ENCODE data around the gene NPHP4.

Gene NPHP4

GRCh38 chr1:5842679-5843078 is 149.5 kb downstream of the NPHP4 start:
- no peak for DNase-seq

- DNase-seq: no peak
These were observed 151.6 kb downstream of the NPHP4 start for GRCh38 chr1:5840551-5841001.

- no peak for DNase-seq
These were observed 152.2 kb downstream of the NPHP4 start for GRCh38 chr1:5839881-5840550.

GRCh38 chr1:5839161-5839880 is 152.9 kb downstream of the NPHP4 start:
- no peak for DNase-seq

- no peak for DNase-seq
These were observed 154.1 kb downstream of the NPHP4 start for GRCh38 chr1:5837976-5838653.

GRCh38 chr1:5836776-5837440 is 155.3 kb downstream of the NPHP4 start:
- DNase-seq: no peak

GRCh38 chr1:5835179-5835562 is 157.1 kb downstream of the NPHP4 start:
- DNase-seq: no peak

- DNase-seq: no peak
These were observed 157.6 kb downstream of the NPHP4 start for GRCh38 chr1:5834477-5835178.

GRCh38 chr1:5833911-5834310 is 158.3 kb downstream of the NPHP4 start:
- no peak for DNase-seq

GRCh38 chr1:5832916-5833895 is 159.0 kb downstream of the NPHP4 start:
- no peak for DNase-seq

GRCh38 chr1:5831600-5832335 is 160.5 kb downstream of the NPHP4 start:
- no peak for DNase-seq

GRCh38 chr1:5830771-5831599 is 161.2 kb downstream of the NPHP4 start:
- DNase-seq: no peak

GRCh38 chr1:5829414-5829813 is 162.8 kb downstream of the NPHP4 start:
- no peak for DNase-seq

GRCh38 chr1:5828308-5828935 is 163.8 kb downstream of the NPHP4 start:
- DNase-seq: no peak

GRCh38 chr1:5827516-5827915 is 164.7 kb downstream of the NPHP4 start:
- no peak for DNase-seq

- DNase-seq: no peak
These were observed 165.6 kb downstream of the NPHP4 start for GRCh38 chr1:5826601-5827000.

GRCh38 chr1:5822726-5823125 is 169.5 kb downstream of the NPHP4 start:
- DNase-seq: no peak

GRCh38 chr1:5822266-5822665 is 170.0 kb downstream of the NPHP4 start:
- DNase-seq: no peak

GRCh38 chr1:5821540-5822176 is 170.6 kb downstream of the NPHP4 start:
- no peak for DNase-seq

All from inflammatory macrophage treated with lipopolysaccharide for 1 hour (primary cell).